PC-3 (cell line): Measurements from ENCODE around the gene MVB12B. TPM values are rescaled to one million over a fixed set of nuclear protein-coding genes. Genes with fewer than 3 reads are reported as not detected.

Experiments
- ATAC-seq: fragments of 200-7000 bp; cut with Tn5 transposase; 2 replicates; pipeline ENCODE4 v1.9.1; 2020; ENCODE audit warnings: mild to moderate bottlenecking, moderate library complexity
- BruUV-seq: library from RNA; stranded (reverse); fragments of 400-500 nt; replicated peaks from 2 replicates; lab custom pipeline; 2021; lab: Mats Ljungman, UMichigan
- CTCF ChIA-PET: fragments of 300-600 bp; sonication (Branson Sonifier 250); formaldehyde crosslinking; loops from one replicate; lab custom pipeline; 2022; ENCODE audit warnings: antibody characterized with exemption; lab: Charles Lee
- POLR2A ChIA-PET: fragments of 300-600 bp; sonication (Branson Sonifier 250); formaldehyde crosslinking; loops from one replicate; lab custom pipeline; 2022; ENCODE audit warnings: antibody characterized with exemption; ENCODE audit not compliant: unreplicated experiment; lab: Charles Lee
- DNase-seq: peaks from one replicate; pipeline ENCODE4 v3.0.0-alpha.2; 2015
- H2AFZ ChIP-seq: fragments of 300-600 bp; sonication (generic); 2 replicates; pipeline ENCODE4 v1.6.0; 2016; ENCODE audit warnings: antibody characterized with exemption, low read length
- H3F3A ChIP-seq: fragments of 300-600 bp; sonication (generic); one replicate; pipeline ENCODE4 v1.6.0; 2017; ENCODE audit warnings: antibody characterized with exemption, low read length, control low read depth, mild to moderate bottlenecking; ENCODE audit not compliant: unreplicated experiment
- H3K27ac ChIP-seq: fragments of 300-600 bp; sonication (generic); 2 replicates; pipeline ENCODE4 v1.5.1; 2016; ENCODE audit warnings: mild to moderate bottlenecking, low read length
- H3K27me3 ChIP-seq: fragments of 300-600 bp; sonication (generic); 2 replicates; pipeline ENCODE4 v1.6.1; 2016; ENCODE audit warnings: low read length, mixed read lengths
- H3K36me3 ChIP-seq: fragments of 300-600 bp; sonication (generic); 2 replicates; pipeline ENCODE4 v1.6.1; 2016; ENCODE audit warnings: low read depth, mixed run types, low read length, mixed read lengths
- H3K4me1 ChIP-seq: fragments of 300-600 bp; sonication (generic); 2 replicates; pipeline ENCODE4 v1.5.1; 2016; ENCODE audit warnings: low read length; ENCODE audit not compliant: insufficient read depth
- H3K4me2 ChIP-seq: fragments of 300-600 bp; sonication (generic); 2 replicates; pipeline ENCODE4 v1.6.0; 2016; ENCODE audit warnings: low read length
- H3K4me3 ChIP-seq: fragments of 300-600 bp; sonication (generic); 2 replicates; pipeline ENCODE4 v1.5.1; 2016; ENCODE audit warnings: mild to moderate bottlenecking, low read length, mixed read lengths
- H3K79me2 ChIP-seq: fragments of 300-600 bp; sonication (generic); 2 replicates; pipeline ENCODE4 v1.6.1; 2017; ENCODE audit warnings: low read length, mixed read lengths
- H3K9ac ChIP-seq: fragments of 300-600 bp; sonication (generic); 2 replicates; pipeline ENCODE4 v1.6.0; 2016; ENCODE audit warnings: mild to moderate bottlenecking, low read length
- H3K9me2 ChIP-seq: fragments of 300-600 bp; sonication (generic); replicated peaks from 2 replicates; pipeline ENCODE4 v1.6.1; 2016; ENCODE audit warnings: mixed run types, low read length, mixed read lengths
- H3K9me3 ChIP-seq: fragments of 300-600 bp; sonication (generic); 2 replicates; pipeline ENCODE4 v1.6.1; 2016; ENCODE audit warnings: low read length, mixed read lengths
- H4K20me1 ChIP-seq: fragments of 300-600 bp; sonication (generic); 2 replicates; pipeline ENCODE4 v1.6.1; 2016; ENCODE audit warnings: low read length, mixed read lengths
- CTCF ChIP-seq: fragments of 300-600 bp; sonication (generic); conservative IDR thresholded peaks from 2 replicates; pipeline ENCODE4 v1.5.1; 2017; ENCODE audit warnings: antibody characterized with exemption, low read depth, mild to moderate bottlenecking, low read length
- EZH2 ChIP-seq: fragments of 300-600 bp; sonication (generic); IDR thresholded peaks from one replicate; pipeline ENCODE4 v1.6.1; 2017; ENCODE audit warnings: antibody characterized with exemption, mild to moderate bottlenecking, low read length; ENCODE audit not compliant: unreplicated experiment
- EZH2phosphoT487 ChIP-seq: fragments of 300-600 bp; sonication (generic); IDR thresholded peaks from 2 replicates; pipeline ENCODE4 v1.6.1; 2018; ENCODE audit warnings: mild to moderate bottlenecking, antibody characterized with exemption, low read length, borderline replicate concordance
- intact Hi-C: fragments of 100-400 bp; cut with micrococcal nuclease; formaldehyde crosslinking; loops from 2 replicates; pipeline ENCODE4 v1.9.0; 2023
- total RNA-seq: library from RNA; depleted of rRNA; stranded (reverse); fragments of >200 nt; gene quantifications from 2 replicates; pipeline ENCODE4 v1.2.3, GENCODE V29; 2014

MVB12B gene
- total RNA-seq, 1 experiment from 2014 or later, result 7.2 TPM

DNA sequence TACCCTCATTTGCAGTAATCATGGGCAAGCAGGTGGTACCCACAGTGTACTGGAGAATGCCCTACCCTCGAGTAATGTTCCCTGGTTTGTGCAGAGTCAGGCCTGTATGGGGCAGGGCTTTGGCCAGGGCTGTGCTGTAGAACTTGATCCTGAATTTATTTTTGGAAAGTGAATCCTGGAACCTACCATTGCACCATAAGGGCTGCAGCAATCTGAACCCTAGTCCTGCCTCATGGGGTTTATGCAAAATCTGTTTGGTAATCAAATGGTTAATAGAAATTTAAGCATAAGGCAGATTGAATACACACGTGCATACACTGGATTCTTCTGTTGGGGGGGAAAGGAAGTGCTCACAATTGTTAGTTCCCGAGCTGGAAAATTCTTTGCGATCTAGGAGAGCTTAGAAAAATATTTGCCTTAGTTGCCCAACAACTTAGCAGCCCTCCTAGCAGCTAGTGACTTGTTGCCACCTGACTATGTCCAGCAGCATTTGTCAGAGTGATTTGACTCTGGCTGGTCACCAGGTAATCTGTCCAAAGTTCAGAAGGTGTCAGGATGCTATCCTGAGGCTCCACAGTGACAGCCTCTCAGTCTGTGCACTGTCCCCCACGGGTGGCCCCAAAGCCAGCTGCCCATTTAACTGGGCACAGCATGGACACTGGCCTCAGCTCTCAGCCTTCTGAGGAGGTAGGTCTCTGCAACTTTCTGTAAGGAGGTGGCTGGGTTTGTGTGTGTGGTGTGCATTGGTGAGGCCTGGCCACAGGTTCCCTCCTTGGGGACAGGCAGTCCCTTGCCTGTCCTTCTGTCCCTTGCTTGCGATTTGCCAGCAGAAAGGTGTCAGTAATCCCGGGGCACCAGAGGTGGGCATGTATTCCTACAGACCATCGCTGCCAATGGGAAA lies 8.3 kb downstream of the MVB12B start:
- Histone ChIP-seq H3K9ac (no peak overlapping the region), H3K4me3 (no peak overlapping the region), H2AFZ (no peak overlapping the region), H3K9me3 (no peaks in the 10 kb centered on the region), H4K20me1 (no peaks in the 10 kb centered on the region), H3K9me2 (no peaks in the 10 kb centered on the region), H3K4me1 (no peaks in the 10 kb centered on the region), H3F3A (no peaks in the 10 kb centered on the region), H3K79me2 (peaks cover 39% of the 10 kb centered on the region), H3K27me3 (no peaks in the 10 kb centered on the region), H3K36me3 (no peaks in the 10 kb centered on the region), H3K27ac (no peak overlapping the region), H3K4me2 (no peak overlapping the region)
- no TSS peak for BruUV-seq
- no peak for TF ChIP-seq CTCF
- no peak for TF ChIP-seq EZH2phosphoT487
- no peak for TF ChIP-seq EZH2
- intact Hi-C loops, result no loop called here
- ChIA-PET POLR2A (no interaction called here), CTCF (no interaction called here)
- ATAC-seq, result no peak
- no peak for DNase-seq

GRCh38 chr9:126335837-126336735 lies 9.5 kb downstream of the MVB12B start:
- CTCF ChIA-PET, result no interaction called here
- Histone ChIP-seq H3F3A (no peaks in the 10 kb centered on the region), H3K79me2 (peaks cover 28% of the 10 kb centered on the region), H3K4me1 (no peaks in the 10 kb centered on the region), H3K9me2 (no peaks in the 10 kb centered on the region), H3K9me3 (no peaks in the 10 kb centered on the region), H3K27me3 (no peaks in the 10 kb centered on the region), H3K36me3 (no peaks in the 10 kb centered on the region), H3K4me3 (no peak overlapping the region), H4K20me1 (no peaks in the 10 kb centered on the region), H2AFZ (no peak overlapping the region), H3K4me2 (no peak overlapping the region), H3K9ac (no peak overlapping the region), H3K27ac (no peak overlapping the region)
- POLR2A ChIA-PET, result no interaction called here
- intact Hi-C loops, result no loop called here
- DNase-seq (no peak), ATAC-seq (no peak)
- BruUV-seq, result no TSS peak
- TF ChIP-seq CTCF (no peak), EZH2phosphoT487 (no peak), EZH2 (no peak)
